ENCODE data around the gene CAPN12.

CAPN12 gene

DNA sequence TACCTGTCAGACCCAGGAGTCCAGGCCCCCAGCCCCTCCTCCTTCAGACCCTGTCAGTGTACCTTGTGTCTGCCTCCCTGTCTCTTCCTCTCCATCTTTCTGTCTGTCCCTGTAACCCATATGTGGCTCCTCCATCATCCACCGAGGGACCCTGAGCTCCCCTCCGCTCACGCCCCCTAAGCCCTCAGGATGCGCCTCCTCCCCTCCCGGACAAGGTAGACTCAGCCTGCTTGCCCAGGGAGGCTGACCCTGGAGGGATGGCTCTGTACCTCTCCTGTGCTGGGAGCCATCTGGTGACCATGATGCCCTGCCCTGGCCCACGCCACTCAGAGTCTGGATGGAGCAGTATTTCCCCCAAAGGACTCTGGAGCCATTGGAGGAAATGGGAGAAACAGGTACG, 1.0 kb upstream of the CAPN12 start:
- TF ChIP-seq, protein P1, sequence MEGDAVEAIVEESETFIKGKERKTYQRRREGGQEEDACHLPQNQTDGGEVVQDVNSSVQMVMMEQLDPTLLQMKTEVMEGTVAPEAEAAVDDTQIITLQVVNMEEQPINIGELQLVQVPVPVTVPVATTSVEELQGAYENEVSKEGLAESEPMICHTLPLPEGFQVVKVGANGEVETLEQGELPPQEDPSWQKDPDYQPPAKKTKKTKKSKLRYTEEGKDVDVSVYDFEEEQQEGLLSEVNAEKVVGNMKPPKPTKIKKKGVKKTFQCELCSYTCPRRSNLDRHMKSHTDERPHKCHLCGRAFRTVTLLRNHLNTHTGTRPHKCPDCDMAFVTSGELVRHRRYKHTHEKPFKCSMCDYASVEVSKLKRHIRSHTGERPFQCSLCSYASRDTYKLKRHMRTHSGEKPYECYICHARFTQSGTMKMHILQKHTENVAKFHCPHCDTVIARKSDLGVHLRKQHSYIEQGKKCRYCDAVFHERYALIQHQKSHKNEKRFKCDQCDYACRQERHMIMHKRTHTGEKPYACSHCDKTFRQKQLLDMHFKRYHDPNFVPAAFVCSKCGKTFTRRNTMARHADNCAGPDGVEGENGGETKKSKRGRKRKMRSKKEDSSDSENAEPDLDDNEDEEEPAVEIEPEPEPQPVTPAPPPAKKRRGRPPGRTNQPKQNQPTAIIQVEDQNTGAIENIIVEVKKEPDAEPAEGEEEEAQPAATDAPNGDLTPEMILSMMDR (conservative IDR thresholded peaks at IDR 0.05; ENCODE audit: low read length), result no peak
- no peak for TF ChIP-seq EZH2phosphoT487 (IDR thresholded peaks at IDR 0.05; ENCODE audit: borderline replicate concordance)
- Histone ChIP-seq H3K9ac (ENCODE audit: low read depth, low read length, poor library complexity, severe bottlenecking) (no peak overlapping the region), H3K4me1 (ENCODE audit: insufficient read depth, low read length, poor library complexity, severe bottlenecking) (no peaks in the 10 kb centered on the region), H3K4me2 (ENCODE audit: low read depth, low read length, poor library complexity, severe bottlenecking) (no peak overlapping the region), H3K36me3 (ENCODE audit: insufficient read depth, low read length) (no peaks in the 10 kb centered on the region), H3K9me2 (replicated peaks; ENCODE audit: low read depth, low read length) (no peaks in the 10 kb centered on the region), H2AFZ (ENCODE audit: low read length) (no peak overlapping the region), H3K27me3 (ENCODE audit: insufficient read depth, low read length, poor library complexity, severe bottlenecking) (no peaks in the 10 kb centered on the region), H3K79me2 (ENCODE audit: insufficient read depth, low read length) (no peaks in the 10 kb centered on the region), H3K9me3 (ENCODE audit: insufficient read depth, low read depth, low read length) (no peaks in the 10 kb centered on the region), H4K20me1 (ENCODE audit: insufficient read depth, low read length, poor library complexity, severe bottlenecking) (no peaks in the 10 kb centered on the region), H3F3A (ENCODE audit: low read depth) (no peaks in the 10 kb centered on the region), H3K4me3 (ENCODE audit: low read length, poor library complexity, severe bottlenecking) (no peak overlapping the region)

DNA sequence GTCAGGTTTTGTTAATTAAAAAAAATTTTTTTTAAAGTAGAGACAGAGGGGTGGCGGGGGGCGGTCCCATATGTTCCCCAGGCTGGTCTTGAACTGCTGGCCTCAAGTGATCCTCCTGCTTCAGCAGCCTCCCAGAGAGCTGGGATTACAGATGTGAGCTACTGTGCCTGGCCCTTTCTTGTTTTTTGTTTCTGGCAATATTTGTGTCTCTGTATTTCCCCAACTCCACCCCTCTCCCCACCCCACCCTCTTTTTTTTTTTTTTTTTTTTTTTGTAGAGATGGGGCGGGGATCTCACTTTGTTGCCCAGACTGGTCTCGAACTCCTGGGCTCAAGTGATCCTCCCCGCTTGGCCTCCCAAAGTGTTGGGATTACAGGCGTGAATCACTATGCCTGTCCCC, 600 bp upstream of the CAPN12 start:
- no peaks in the 10 kb centered on the region for H3K9me2 ChIP-seq (replicated peaks; ENCODE audit: low read depth, low read length)
- TF ChIP-seq EZH2phosphoT487 (IDR thresholded peaks at IDR 0.05; ENCODE audit: borderline replicate concordance), result no peak
- TF ChIP-seq, protein P1 (conservative IDR thresholded peaks at IDR 0.05; ENCODE audit: low read length), result no peak
- no peak overlapping the region for H3K4me2 ChIP-seq (ENCODE audit: low read depth, low read length, poor library complexity, severe bottlenecking)
- no peaks in the 10 kb centered on the region for H3K36me3 ChIP-seq (ENCODE audit: insufficient read depth, low read length)
- H3K4me3 ChIP-seq (ENCODE audit: low read length, poor library complexity, severe bottlenecking), result no peak overlapping the region
- H2AFZ ChIP-seq (ENCODE audit: low read length), result no peak overlapping the region
- H3K27me3 ChIP-seq (ENCODE audit: insufficient read depth, low read length, poor library complexity, severe bottlenecking), result no peaks in the 10 kb centered on the region
- H3K79me2 ChIP-seq (ENCODE audit: insufficient read depth, low read length), result no peaks in the 10 kb centered on the region
- no peaks in the 10 kb centered on the region for H3K4me1 ChIP-seq (ENCODE audit: insufficient read depth, low read length, poor library complexity, severe bottlenecking)
- H3F3A ChIP-seq (ENCODE audit: low read depth), result no peaks in the 10 kb centered on the region
- no peaks in the 10 kb centered on the region for H3K9me3 ChIP-seq (ENCODE audit: insufficient read depth, low read depth, low read length)
- H4K20me1 ChIP-seq (ENCODE audit: insufficient read depth, low read length, poor library complexity, severe bottlenecking), result no peaks in the 10 kb centered on the region
- H3K9ac ChIP-seq (ENCODE audit: low read depth, low read length, poor library complexity, severe bottlenecking), result no peak overlapping the region

DNA sequence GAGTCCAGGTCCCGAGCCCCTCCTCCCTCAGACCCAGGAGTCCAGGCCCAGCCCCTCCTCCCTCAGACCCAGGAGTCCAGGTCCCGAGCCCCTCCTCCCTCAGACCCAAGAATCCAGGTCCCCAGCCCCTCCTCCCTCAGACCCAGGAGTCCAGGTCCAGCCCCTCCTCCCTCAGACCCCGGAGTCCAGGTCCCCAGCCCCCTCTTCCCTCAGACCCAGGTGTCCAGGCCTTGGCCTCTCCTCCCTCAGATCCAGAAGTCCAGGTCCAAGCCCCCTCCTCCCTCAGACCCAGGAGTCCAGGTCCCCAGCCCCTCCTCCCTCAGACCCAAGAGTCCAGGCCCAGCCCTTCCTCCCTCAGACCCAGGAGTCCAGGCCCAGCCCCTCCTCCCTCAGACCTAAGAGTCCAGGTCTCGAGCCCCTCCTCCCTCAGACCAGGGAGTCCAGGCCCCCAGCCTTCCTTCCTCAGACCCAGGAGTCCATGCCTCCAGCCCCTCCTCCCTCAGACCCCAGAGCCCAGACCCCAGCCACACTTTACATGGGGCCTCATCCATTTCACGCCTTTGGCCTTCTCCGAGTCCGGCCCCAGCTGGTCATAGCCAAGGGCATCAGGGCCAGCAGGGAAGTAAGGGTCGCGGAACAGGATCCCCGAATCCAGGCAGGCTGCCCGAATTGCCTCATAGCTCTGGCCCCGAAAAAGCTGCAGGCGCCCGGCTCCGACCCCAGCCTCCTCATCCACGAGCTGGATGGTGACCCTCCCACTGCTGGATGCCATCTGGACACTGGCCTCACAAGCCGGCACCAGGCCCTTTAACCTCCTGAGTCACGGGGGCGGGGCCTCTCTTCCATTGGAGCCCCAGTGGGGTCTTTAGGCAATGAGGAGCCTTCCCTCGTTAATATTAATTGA, 628 bp downstream of the CAPN12 start:
- H3K9me3 ChIP-seq (ENCODE audit: insufficient read depth, low read depth, low read length), result no peaks in the 10 kb centered on the region
- H3K27me3 ChIP-seq (ENCODE audit: insufficient read depth, low read length, poor library complexity, severe bottlenecking), result no peaks in the 10 kb centered on the region
- H4K20me1 ChIP-seq (ENCODE audit: insufficient read depth, low read length, poor library complexity, severe bottlenecking), result no peaks in the 10 kb centered on the region
- no peaks in the 10 kb centered on the region for H3K36me3 ChIP-seq (ENCODE audit: insufficient read depth, low read length)
- no peak overlapping the region for H3K9ac ChIP-seq (ENCODE audit: low read depth, low read length, poor library complexity, severe bottlenecking)
- H2AFZ ChIP-seq (ENCODE audit: low read length), result no peak overlapping the region
- no peaks in the 10 kb centered on the region for H3K4me1 ChIP-seq (ENCODE audit: insufficient read depth, low read length, poor library complexity, severe bottlenecking)
- TF ChIP-seq, protein P1 (conservative IDR thresholded peaks at IDR 0.05; ENCODE audit: low read length), result no peak
- TF ChIP-seq EZH2phosphoT487 (IDR thresholded peaks at IDR 0.05; ENCODE audit: borderline replicate concordance), result no peak
- H3K79me2 ChIP-seq (ENCODE audit: insufficient read depth, low read length), result no peaks in the 10 kb centered on the region
- no peak overlapping the region for H3K4me3 ChIP-seq (ENCODE audit: low read length, poor library complexity, severe bottlenecking)
- H3K4me2 ChIP-seq (ENCODE audit: low read depth, low read length, poor library complexity, severe bottlenecking), result no peak overlapping the region
- H3F3A ChIP-seq (ENCODE audit: low read depth), result no peaks in the 10 kb centered on the region
- no peaks in the 10 kb centered on the region for H3K9me2 ChIP-seq (replicated peaks; ENCODE audit: low read depth, low read length)
